Measurements from ENCODE around the gene R3HCC1L.

R3HCC1L gene

GRCh38 chr10:98267894-98268693 is 133.6 kb downstream of the R3HCC1L start, which contains the start of gene LOXL4:
TSS of gene LOXL4 (minus strand) at chr10:98268194. CDS start at chr10:98263019, 5,175 bp downstream.
- H3K27ac ChIP-seq (ENCODE audit: low read depth, low read length): no peak within 1 kb of the TSS
- no peaks in the 10 kb centered on the region for H3K9me3 ChIP-seq (ENCODE audit: insufficient read depth, low read depth, low read length)
- H3K27me3 ChIP-seq (ENCODE audit: insufficient read depth, low read length): peaks cover 7% of the 10 kb centered on the region
- no peak within 1 kb of the TSS for H3K9ac ChIP-seq (ENCODE audit: low read depth, low read length)
- no peaks in the 10 kb centered on the region for H3K36me3 ChIP-seq (ENCODE audit: insufficient read depth, low read length)
- H3K4me3 ChIP-seq (ENCODE audit: low read length): peak within 1 kb of the TSS; percentile 61
- 7% methylated on average over 59 of the region's 75 CpGs for WGBS
- peaks cover 27% of the 10 kb centered on the region; the same call in 1 of the 2 replicates for H3K4me1 ChIP-seq (ENCODE audit: insufficient read depth, low read length)

- Histone ChIP-seq H3K9me3 (ENCODE audit: insufficient read depth, low read depth, low read length) (no peaks in the 10 kb centered on the region), H3K36me3 (ENCODE audit: insufficient read depth, low read length) (no peaks in the 10 kb centered on the region), H3K27ac (ENCODE audit: low read depth, low read length) (no peak overlapping the region), H3K4me3 (ENCODE audit: low read length) (peak overlapping the region; percentile 61), H3K9ac (ENCODE audit: low read depth, low read length) (no peak overlapping the region), H3K27me3 (ENCODE audit: insufficient read depth, low read length) (peaks cover 7% of the 10 kb centered on the region), H3K4me1 (ENCODE audit: insufficient read depth, low read length) (peaks cover 32% of the 10 kb centered on the region; the same call in 1 of the 2 replicates)
- 24% methylated on average over 16 of the region's 17 CpGs for WGBS
These were observed 134.4 kb downstream of the R3HCC1L start for GRCh38 chr10:98268694-98269431.

- Histone ChIP-seq H3K9ac (ENCODE audit: low read depth, low read length) (no peak overlapping the region), H3K36me3 (ENCODE audit: insufficient read depth, low read length) (no peaks in the 10 kb centered on the region), H3K4me1 (ENCODE audit: insufficient read depth, low read length) (peaks cover 32% of the 10 kb centered on the region; the same call in 1 of the 2 replicates), H3K9me3 (ENCODE audit: insufficient read depth, low read depth, low read length) (no peaks in the 10 kb centered on the region), H3K27me3 (ENCODE audit: insufficient read depth, low read length) (peaks cover 7% of the 10 kb centered on the region), H3K4me3 (ENCODE audit: low read length) (no peak overlapping the region), H3K27ac (ENCODE audit: low read depth, low read length) (no peak overlapping the region)
- 44% methylated on average over 8 of the region's 8 CpGs for WGBS
These were observed 135.0 kb downstream of the R3HCC1L start for GRCh38 chr10:98269435-98269912.

- no peak overlapping the region for H3K27ac ChIP-seq (ENCODE audit: low read depth, low read length)
- H3K27me3 ChIP-seq (ENCODE audit: insufficient read depth, low read length): peaks cover 7% of the 10 kb centered on the region
- H3K9me3 ChIP-seq (ENCODE audit: insufficient read depth, low read depth, low read length): no peaks in the 10 kb centered on the region
- no peaks in the 10 kb centered on the region for H3K36me3 ChIP-seq (ENCODE audit: insufficient read depth, low read length)
- no peak overlapping the region for H3K9ac ChIP-seq (ENCODE audit: low read depth, low read length)
- 73% methylated on average over 10 of the region's 10 CpGs for WGBS
- H3K4me3 ChIP-seq (ENCODE audit: low read length): no peak overlapping the region
- peaks cover 32% of the 10 kb centered on the region; the same call in 1 of the 2 replicates for H3K4me1 ChIP-seq (ENCODE audit: insufficient read depth, low read length)
These were observed 135.8 kb downstream of the R3HCC1L start for GRCh38 chr10:98270073-98270740.

- Histone ChIP-seq H3K4me1 (ENCODE audit: insufficient read depth, low read length) (peaks cover 31% of the 10 kb centered on the region; the same call in 1 of the 2 replicates), H3K27ac (ENCODE audit: low read depth, low read length) (no peak overlapping the region)
- 87% methylated on average over 2 of the region's 2 CpGs for WGBS
These were observed 136.3 kb downstream of the R3HCC1L start for GRCh38 chr10:98270786-98271185.

GRCh38 chr10:98272245-98272644 is 137.8 kb downstream of the R3HCC1L start:
- H3K4me1 ChIP-seq (ENCODE audit: insufficient read depth, low read length): peaks cover 25% of the 10 kb centered on the region; the same call in 1 of the 2 replicates
- no peak overlapping the region for H3K9ac ChIP-seq (ENCODE audit: low read depth, low read length)
- no peaks in the 10 kb centered on the region for H3K9me3 ChIP-seq (ENCODE audit: insufficient read depth, low read depth, low read length)
- H3K27me3 ChIP-seq (ENCODE audit: insufficient read depth, low read length): peaks cover 7% of the 10 kb centered on the region
- no peak overlapping the region for H3K4me3 ChIP-seq (ENCODE audit: low read length)
- WGBS: 89% methylated on average over 8 of the region's 8 CpGs
- no peak overlapping the region for H3K27ac ChIP-seq (ENCODE audit: low read depth, low read length)
- H3K36me3 ChIP-seq (ENCODE audit: insufficient read depth, low read length): no peaks in the 10 kb centered on the region

More at GRCh38 chr10:98270786-98271185, 136.3 kb downstream of the R3HCC1L start:
- peaks cover 7% of the 10 kb centered on the region for H3K27me3 ChIP-seq (ENCODE audit: insufficient read depth, low read length)
- H3K4me3 ChIP-seq (ENCODE audit: low read length): no peak overlapping the region
- no peaks in the 10 kb centered on the region for H3K9me3 ChIP-seq (ENCODE audit: insufficient read depth, low read depth, low read length)
- no peaks in the 10 kb centered on the region for H3K36me3 ChIP-seq (ENCODE audit: insufficient read depth, low read length)
- H3K9ac ChIP-seq (ENCODE audit: low read depth, low read length): no peak overlapping the region

- WGBS: 79% methylated on average over 10 of the region's 10 CpGs
- H3K36me3 ChIP-seq (ENCODE audit: insufficient read depth, low read length): no peaks in the 10 kb centered on the region
- peaks cover 25% of the 10 kb centered on the region; the same call in 1 of the 2 replicates for H3K4me1 ChIP-seq (ENCODE audit: insufficient read depth, low read length)
- no peak overlapping the region for H3K4me3 ChIP-seq (ENCODE audit: low read length)
- H3K9me3 ChIP-seq (ENCODE audit: insufficient read depth, low read depth, low read length): no peaks in the 10 kb centered on the region
- H3K9ac ChIP-seq (ENCODE audit: low read depth, low read length): no peak overlapping the region
- H3K27ac ChIP-seq (ENCODE audit: low read depth, low read length): no peak overlapping the region
- peaks cover 4% of the 10 kb centered on the region for H3K27me3 ChIP-seq (ENCODE audit: insufficient read depth, low read length)
These were observed 138.2 kb downstream of the R3HCC1L start for GRCh38 chr10:98272656-98273055.

GRCh38 chr10:98273057-98273850 is 138.8 kb downstream of the R3HCC1L start:
- H3K9ac ChIP-seq (ENCODE audit: low read depth, low read length): no peak overlapping the region
- no peaks in the 10 kb centered on the region for H3K9me3 ChIP-seq (ENCODE audit: insufficient read depth, low read depth, low read length)
- H3K4me3 ChIP-seq (ENCODE audit: low read length): no peak overlapping the region
- peaks cover 25% of the 10 kb centered on the region; the same call in 1 of the 2 replicates for H3K4me1 ChIP-seq (ENCODE audit: insufficient read depth, low read length)
- WGBS: 88% methylated on average over 9 of the region's 9 CpGs
- no peaks in the 10 kb centered on the region for H3K36me3 ChIP-seq (ENCODE audit: insufficient read depth, low read length)
- H3K27ac ChIP-seq (ENCODE audit: low read depth, low read length): no peak overlapping the region
- H3K27me3 ChIP-seq (ENCODE audit: insufficient read depth, low read length): peaks cover 2% of the 10 kb centered on the region; the same call in 1 of the 2 replicates

- Histone ChIP-seq H3K27ac (ENCODE audit: low read depth, low read length) (no peak overlapping the region), H3K27me3 (ENCODE audit: insufficient read depth, low read length) (no peaks in the 10 kb centered on the region), H3K9me3 (ENCODE audit: insufficient read depth, low read depth, low read length) (no peaks in the 10 kb centered on the region), H3K9ac (ENCODE audit: low read depth, low read length) (no peak overlapping the region), H3K4me1 (ENCODE audit: insufficient read depth, low read length) (peaks cover 25% of the 10 kb centered on the region; the same call in 1 of the 2 replicates), H3K36me3 (ENCODE audit: insufficient read depth, low read length) (no peaks in the 10 kb centered on the region), H3K4me3 (ENCODE audit: low read length) (no peak overlapping the region)
- 91% methylated on average over 3 of the region's 3 CpGs for WGBS
These were observed 140.1 kb downstream of the R3HCC1L start for GRCh38 chr10:98274562-98274961.

- H3K36me3 ChIP-seq (ENCODE audit: insufficient read depth, low read length): no peaks in the 10 kb centered on the region
- H3K27me3 ChIP-seq (ENCODE audit: insufficient read depth, low read length): no peaks in the 10 kb centered on the region
- H3K4me1 ChIP-seq (ENCODE audit: insufficient read depth, low read length): peaks cover 13% of the 10 kb centered on the region; the same call in 1 of the 2 replicates
- H3K4me3 ChIP-seq (ENCODE audit: low read length): no peak overlapping the region
- no peak overlapping the region for H3K27ac ChIP-seq (ENCODE audit: low read depth, low read length)
- WGBS: 88% methylated on average over 1 of the region's 3 CpGs
- H3K9ac ChIP-seq (ENCODE audit: low read depth, low read length): no peak overlapping the region
- no peaks in the 10 kb centered on the region for H3K9me3 ChIP-seq (ENCODE audit: insufficient read depth, low read depth, low read length)
These were observed 141.9 kb downstream of the R3HCC1L start for GRCh38 chr10:98276311-98276710.

Measured in HUES64 (cell line).